Mesothelial cell of epicardium (in vitro differentiated cells): ENCODE results near the gene PRF1. TPM values are rescaled to one million over a fixed set of nuclear protein-coding genes. Genes with fewer than 3 reads are reported as not detected.

Source experiments
- DNase-seq, 2 experiments: peaks; one replicate each; pipeline ENCODE4 v3.0.0; 2021; ENCODE audit warnings: low spot score in 2 of 2; ENCODE audit not compliant: unreplicated experiment in 2 of 2
- H3K27ac Mint-ChIP-seq: 2 replicates; pipeline ENCODE4 v1.8.0; 2021; ENCODE audit warnings: mixed read lengths
- H3K27me3 Mint-ChIP-seq: 2 replicates; pipeline ENCODE4 v1.8.0; 2021; ENCODE audit warnings: low read depth, mixed read lengths
- H3K36me3 Mint-ChIP-seq: 2 replicates; pipeline ENCODE4 v1.8.0; 2021; ENCODE audit warnings: mixed read lengths
- H3K4me1 Mint-ChIP-seq: 2 replicates; pipeline ENCODE4 v1.8.0; 2021; ENCODE audit warnings: mixed read lengths
- H3K4me3 Mint-ChIP-seq: 2 replicates; pipeline ENCODE4 v1.8.0; 2021; ENCODE audit warnings: mild to moderate bottlenecking, moderate library complexity, mixed read lengths
- H3K9me3 Mint-ChIP-seq: 2 replicates; pipeline ENCODE4 v1.8.0; 2021; ENCODE audit warnings: mixed read lengths
- total RNA-seq: library from RNA; stranded (reverse); gene quantifications from 3 replicates; pipeline ENCODE4 v1.2.1, GENCODE V29; 2021
- TF ChIP-seq, protein P1 (sequence below): fragments of 200-600 bp; sonication (generic); IDR thresholded peaks from one replicate; pipeline ENCODE4 v1.5.0; 2021; ENCODE audit warnings: antibody characterized with exemption; ENCODE audit not compliant: unreplicated experiment

PRF1 gene
- total RNA-seq, 1 donor from 2014 or later: 0.13 TPM

DNA sequence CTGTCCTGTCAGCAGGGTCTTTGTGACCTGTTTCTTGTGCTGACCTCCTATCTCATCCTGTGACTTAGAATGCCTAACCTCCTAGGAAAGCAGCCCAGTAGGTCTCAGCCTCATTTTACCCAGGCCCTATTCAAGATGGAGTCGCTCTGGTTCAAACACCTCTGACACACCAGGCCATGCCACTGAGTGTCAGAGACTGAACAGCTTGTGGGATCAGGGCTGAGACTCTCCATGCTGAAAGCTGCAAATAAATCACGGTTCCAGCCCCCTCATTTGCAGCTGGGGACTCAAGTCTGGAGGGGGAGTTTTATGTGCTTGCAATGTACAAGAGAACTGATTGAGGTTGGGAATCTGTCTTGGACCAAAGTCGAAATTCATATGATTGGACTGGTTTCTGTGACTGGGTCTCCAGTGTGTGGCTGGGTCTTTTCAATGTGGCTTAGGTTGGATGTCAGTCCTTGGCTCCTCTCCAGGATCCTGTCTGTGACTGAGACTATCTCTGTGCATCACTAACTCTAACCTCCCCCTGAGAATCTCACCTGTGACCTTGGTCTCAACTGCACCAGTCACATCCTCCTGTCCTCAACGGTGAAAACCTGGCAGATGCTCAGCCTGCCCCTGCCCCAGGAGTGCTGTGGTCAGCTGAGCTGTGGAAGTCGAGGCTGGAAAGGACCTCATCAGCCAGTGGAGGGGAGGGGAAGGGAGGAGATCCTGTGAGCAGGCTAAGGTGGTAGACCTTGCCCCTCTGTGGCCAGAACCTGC, 11.7 kb downstream of the PRF1 start:
- Mint-ChIP-seq H3K9me3 (no peaks in the 10 kb centered on the region), H3K4me1 (peaks cover 18% of the 10 kb centered on the region), H3K27ac (no peak overlapping the region), H3K36me3 (no peaks in the 10 kb centered on the region), H3K27me3 (peaks cover 34% of the 10 kb centered on the region), H3K4me3 (no peak overlapping the region)
- no peak for DNase-seq
- TF ChIP-seq, protein P1, sequence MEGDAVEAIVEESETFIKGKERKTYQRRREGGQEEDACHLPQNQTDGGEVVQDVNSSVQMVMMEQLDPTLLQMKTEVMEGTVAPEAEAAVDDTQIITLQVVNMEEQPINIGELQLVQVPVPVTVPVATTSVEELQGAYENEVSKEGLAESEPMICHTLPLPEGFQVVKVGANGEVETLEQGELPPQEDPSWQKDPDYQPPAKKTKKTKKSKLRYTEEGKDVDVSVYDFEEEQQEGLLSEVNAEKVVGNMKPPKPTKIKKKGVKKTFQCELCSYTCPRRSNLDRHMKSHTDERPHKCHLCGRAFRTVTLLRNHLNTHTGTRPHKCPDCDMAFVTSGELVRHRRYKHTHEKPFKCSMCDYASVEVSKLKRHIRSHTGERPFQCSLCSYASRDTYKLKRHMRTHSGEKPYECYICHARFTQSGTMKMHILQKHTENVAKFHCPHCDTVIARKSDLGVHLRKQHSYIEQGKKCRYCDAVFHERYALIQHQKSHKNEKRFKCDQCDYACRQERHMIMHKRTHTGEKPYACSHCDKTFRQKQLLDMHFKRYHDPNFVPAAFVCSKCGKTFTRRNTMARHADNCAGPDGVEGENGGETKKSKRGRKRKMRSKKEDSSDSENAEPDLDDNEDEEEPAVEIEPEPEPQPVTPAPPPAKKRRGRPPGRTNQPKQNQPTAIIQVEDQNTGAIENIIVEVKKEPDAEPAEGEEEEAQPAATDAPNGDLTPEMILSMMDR: no peak

- no peak for DNase-seq
- TF ChIP-seq, protein P1: no peak
- Mint-ChIP-seq H3K27ac (peak overlapping the region; percentile 60), H3K36me3 (no peaks in the 10 kb centered on the region), H3K4me1 (peaks cover 26% of the 10 kb centered on the region), H3K9me3 (no peaks in the 10 kb centered on the region), H3K27me3 (peaks cover 34% of the 10 kb centered on the region), H3K4me3 (no peak overlapping the region)
Observed at GRCh38 chr10:70589762-70590654, 12.5 kb downstream of the PRF1 start.

DNA sequence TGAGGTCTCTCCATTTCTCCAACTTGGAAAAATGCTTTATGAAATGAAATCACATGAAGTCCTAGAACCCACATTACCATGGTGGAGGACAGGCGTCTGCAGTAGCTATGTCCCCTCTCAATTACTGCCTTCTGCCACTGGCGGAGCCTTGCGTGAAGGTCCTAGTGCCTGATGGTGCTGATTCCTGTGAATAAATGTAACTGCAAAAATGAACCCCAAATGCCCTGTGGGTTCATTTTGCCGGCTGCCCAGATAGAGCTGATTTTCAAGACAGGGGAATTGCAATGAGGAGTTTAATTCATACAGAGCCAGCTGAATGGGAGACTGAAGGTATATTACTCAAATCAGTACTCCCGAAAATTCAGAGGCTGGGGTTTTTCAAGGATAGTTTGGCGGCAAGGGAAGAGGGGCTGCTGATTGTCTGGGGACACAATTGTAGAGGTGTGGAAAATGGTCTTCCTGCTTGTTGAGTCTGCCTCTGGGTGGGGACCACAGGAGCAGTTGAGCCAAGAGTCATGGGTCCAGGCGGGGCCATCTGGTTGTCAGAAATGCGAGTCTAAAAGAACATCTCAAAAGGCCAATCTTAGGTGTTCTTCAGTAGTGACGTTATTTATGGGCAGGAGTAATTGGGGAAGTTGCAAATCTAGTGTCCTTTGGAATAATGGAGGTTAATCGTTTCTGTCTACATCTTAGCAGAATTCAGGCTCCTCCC, 13.5 kb downstream of the PRF1 start:
- Mint-ChIP-seq H3K36me3 (no peaks in the 10 kb centered on the region), H3K9me3 (no peaks in the 10 kb centered on the region), H3K4me1 (peaks cover 34% of the 10 kb centered on the region), H3K4me3 (no peak overlapping the region), H3K27me3 (peaks cover 34% of the 10 kb centered on the region), H3K27ac (peak overlapping the region; percentile 70)
- no peak for DNase-seq
- TF ChIP-seq, protein P1: no peak

DNA sequence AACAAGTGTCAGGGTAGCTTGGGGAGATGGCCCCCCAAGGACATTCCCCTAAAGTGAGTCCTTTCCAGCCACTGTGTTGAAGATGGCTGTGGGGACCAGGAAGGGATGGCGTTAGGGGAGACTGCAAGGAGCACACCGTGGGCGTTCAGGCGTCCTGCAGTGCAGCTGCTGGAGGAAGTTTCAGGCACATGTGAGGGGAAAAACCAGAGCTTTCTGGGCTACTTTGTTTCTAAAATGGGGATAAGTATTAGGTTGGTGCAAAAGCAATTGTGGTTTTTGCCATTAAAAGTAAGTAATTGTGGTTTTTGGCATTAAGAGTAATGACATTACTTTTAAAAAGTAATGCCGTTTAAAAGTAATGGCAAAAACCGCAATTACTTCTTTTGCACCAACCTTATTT, 14.3 kb downstream of the PRF1 start:
- TF ChIP-seq, protein P1: no peak
- Mint-ChIP-seq H3K4me1 (peaks cover 40% of the 10 kb centered on the region), H3K27ac (no peak overlapping the region), H3K9me3 (no peaks in the 10 kb centered on the region), H3K36me3 (no peaks in the 10 kb centered on the region), H3K27me3 (peaks cover 30% of the 10 kb centered on the region), H3K4me3 (no peak overlapping the region)
- peak in 1 of 2 experiments; percentile 26 for DNase-seq

- peaks cover 24% of the 10 kb centered on the region for H3K27me3 Mint-ChIP-seq
- no peak overlapping the region for H3K4me3 Mint-ChIP-seq
- TF ChIP-seq, protein P1: no peak
- H3K4me1 Mint-ChIP-seq: peaks cover 41% of the 10 kb centered on the region
- H3K9me3 Mint-ChIP-seq: no peaks in the 10 kb centered on the region
- H3K36me3 Mint-ChIP-seq: no peaks in the 10 kb centered on the region
- no peak overlapping the region for H3K27ac Mint-ChIP-seq
- DNase-seq: peak in 1 of 2 experiments; percentile 3
Observed at GRCh38 chr10:70587045-70587658, 15.4 kb downstream of the PRF1 start.
